ENCODE measurements around the gene TSPAN8.

GRCh38 chr12:71075743-71076142 lies 82.1 kb downstream of the TSPAN8 start:
- TF ChIP-seq ZNF70 (CRISPR knock-in tag; IDR thresholded peaks at IDR 0.05) (no peak), ZNF565 (CRISPR knock-in tag; conservative IDR thresholded peaks at IDR 0.05; ENCODE audit: low read depth) (no peak), CREB5 (CRISPR knock-in tag; IDR thresholded peaks at IDR 0.05; ENCODE audit: low read depth) (no peak)
